IMR-90 (cell line): Measurements from ENCODE around the gene LAMTOR1.

Source experiments
- CEBPB ChIP-seq: IDR thresholded peaks from 2 replicates; pipeline ENCODE4 v1.6.1; 2012; ENCODE audit warnings: low read depth, low read length, improper control_type of control experiment
- CHD1 ChIP-seq: IDR thresholded peaks from 2 replicates; pipeline ENCODE4 v1.6.1; 2012; ENCODE audit warnings: low read depth, low read length, improper control_type of control experiment
- NFE2L2 ChIP-seq: fragments of 150-350 bp; IDR thresholded peaks from 2 replicates; pipeline ENCODE4 v1.6.1; 2016; ENCODE audit warnings: low read depth, mild to moderate bottlenecking, low read length
- POLR2A ChIP-seq: IDR thresholded peaks from 2 replicates; pipeline ENCODE4 v1.6.1; 2012; ENCODE audit warnings: mild to moderate bottlenecking, low read depth, low read length
- RCOR1 ChIP-seq: IDR thresholded peaks from 2 replicates; pipeline ENCODE4 v1.6.1; 2012; ENCODE audit warnings: mild to moderate bottlenecking, low read length, improper control_type of control experiment; ENCODE audit not compliant: insufficient replicate concordance
- RFX5 ChIP-seq: IDR thresholded peaks from 2 replicates; pipeline ENCODE4 v1.8.0; 2012; ENCODE audit warnings: low read depth, mild to moderate bottlenecking, low read length, moderate library complexity
- TF ChIP-seq, protein P1 (sequence below): conservative IDR thresholded peaks from 2 replicates; pipeline ENCODE4 v1.5.1; 2012; ENCODE audit warnings: mild to moderate bottlenecking, low read depth, low read length, improper control_type of control experiment
- TF ChIP-seq, protein P2 (sequence below): fragments of 150-350 bp; IDR thresholded peaks from 2 replicates; pipeline ENCODE4 v1.6.1; 2016; ENCODE audit warnings: low read depth, mild to moderate bottlenecking, low read length, moderate library complexity, borderline replicate concordance
- TF ChIP-seq, protein P3 (sequence below): fragments of 150-350 bp; IDR thresholded peaks from 2 replicates; pipeline ENCODE4 v1.6.1; 2017; ENCODE audit warnings: mild to moderate bottlenecking, antibody characterized with exemption, low read length, low read depth

DNA sequence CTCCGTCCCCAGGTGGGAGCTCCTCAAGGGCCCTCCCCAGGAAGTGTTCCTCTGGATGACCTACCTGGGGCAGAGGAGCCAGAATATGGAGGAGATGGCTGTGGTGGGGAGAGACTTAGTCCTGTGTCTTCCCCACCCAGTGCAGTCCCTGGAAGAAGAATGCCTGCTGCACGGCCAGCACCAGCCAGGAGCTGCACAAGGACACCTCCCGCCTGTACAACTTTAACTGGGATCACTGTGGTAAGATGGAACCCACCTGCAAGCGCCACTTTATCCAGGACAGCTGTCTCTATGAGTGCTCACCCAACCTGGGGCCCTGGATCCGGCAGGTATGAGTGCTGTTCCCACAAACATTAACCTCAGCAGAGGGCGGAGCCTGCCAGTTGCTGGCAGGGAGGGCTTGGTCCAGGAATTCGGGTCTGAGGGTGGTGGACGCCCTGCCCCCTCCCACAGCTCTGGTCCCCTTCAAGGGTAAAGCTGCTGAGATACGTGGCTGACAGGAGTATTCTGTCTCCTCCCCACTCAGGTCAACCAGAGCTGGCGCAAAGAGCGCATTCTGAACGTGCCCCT lies 35.8 kb upstream of the LAMTOR1 start:
- TF ChIP-seq NFE2L2 (no peak), RFX5 (no peak), POLR2A (no peak), RCOR1 (no peak), CHD1 (no peak), CEBPB (no peak)
- TF ChIP-seq, protein P1, sequence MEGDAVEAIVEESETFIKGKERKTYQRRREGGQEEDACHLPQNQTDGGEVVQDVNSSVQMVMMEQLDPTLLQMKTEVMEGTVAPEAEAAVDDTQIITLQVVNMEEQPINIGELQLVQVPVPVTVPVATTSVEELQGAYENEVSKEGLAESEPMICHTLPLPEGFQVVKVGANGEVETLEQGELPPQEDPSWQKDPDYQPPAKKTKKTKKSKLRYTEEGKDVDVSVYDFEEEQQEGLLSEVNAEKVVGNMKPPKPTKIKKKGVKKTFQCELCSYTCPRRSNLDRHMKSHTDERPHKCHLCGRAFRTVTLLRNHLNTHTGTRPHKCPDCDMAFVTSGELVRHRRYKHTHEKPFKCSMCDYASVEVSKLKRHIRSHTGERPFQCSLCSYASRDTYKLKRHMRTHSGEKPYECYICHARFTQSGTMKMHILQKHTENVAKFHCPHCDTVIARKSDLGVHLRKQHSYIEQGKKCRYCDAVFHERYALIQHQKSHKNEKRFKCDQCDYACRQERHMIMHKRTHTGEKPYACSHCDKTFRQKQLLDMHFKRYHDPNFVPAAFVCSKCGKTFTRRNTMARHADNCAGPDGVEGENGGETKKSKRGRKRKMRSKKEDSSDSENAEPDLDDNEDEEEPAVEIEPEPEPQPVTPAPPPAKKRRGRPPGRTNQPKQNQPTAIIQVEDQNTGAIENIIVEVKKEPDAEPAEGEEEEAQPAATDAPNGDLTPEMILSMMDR, result no peak
- TF ChIP-seq, protein P2, sequence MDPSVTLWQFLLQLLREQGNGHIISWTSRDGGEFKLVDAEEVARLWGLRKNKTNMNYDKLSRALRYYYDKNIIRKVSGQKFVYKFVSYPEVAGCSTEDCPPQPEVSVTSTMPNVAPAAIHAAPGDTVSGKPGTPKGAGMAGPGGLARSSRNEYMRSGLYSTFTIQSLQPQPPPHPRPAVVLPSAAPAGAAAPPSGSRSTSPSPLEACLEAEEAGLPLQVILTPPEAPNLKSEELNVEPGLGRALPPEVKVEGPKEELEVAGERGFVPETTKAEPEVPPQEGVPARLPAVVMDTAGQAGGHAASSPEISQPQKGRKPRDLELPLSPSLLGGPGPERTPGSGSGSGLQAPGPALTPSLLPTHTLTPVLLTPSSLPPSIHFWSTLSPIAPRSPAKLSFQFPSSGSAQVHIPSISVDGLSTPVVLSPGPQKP, result no peak
- TF ChIP-seq, protein P3, sequence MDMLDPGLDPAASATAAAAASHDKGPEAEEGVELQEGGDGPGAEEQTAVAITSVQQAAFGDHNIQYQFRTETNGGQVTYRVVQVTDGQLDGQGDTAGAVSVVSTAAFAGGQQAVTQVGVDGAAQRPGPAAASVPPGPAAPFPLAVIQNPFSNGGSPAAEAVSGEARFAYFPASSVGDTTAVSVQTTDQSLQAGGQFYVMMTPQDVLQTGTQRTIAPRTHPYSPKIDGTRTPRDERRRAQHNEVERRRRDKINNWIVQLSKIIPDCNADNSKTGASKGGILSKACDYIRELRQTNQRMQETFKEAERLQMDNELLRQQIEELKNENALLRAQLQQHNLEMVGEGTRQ, result no peak
